Peyer's patch (tissue), 4 donors: Measurements from ENCODE around the gene STON2. TPM values are rescaled to one million over a fixed set of nuclear protein-coding genes. Genes with fewer than 3 reads are reported as not detected.
A peak's percentile ranks its signal among the peaks of the same experiment; 100 is the strongest.

ENCODE experiments used
- DNase-seq, 3 donors: peaks; one replicate each; pipeline ENCODE4 v3.0.0-alpha.2; 2017 to 2019
- H3K27ac ChIP-seq, 4 donors: fragments of 200-600 bp; sonication (generic); one replicate each; pipeline ENCODE4 v1.5.1; 2016 to 2019
- H3K27me3 ChIP-seq, 2 donors: fragments of 200-600 bp; sonication (generic); one replicate each; pipeline ENCODE4 v1.5.1; 2019
- H3K36me3 ChIP-seq, 3 donors: fragments of 200-600 bp; sonication (generic); one replicate each; pipeline ENCODE4 v1.5.1; 2016 to 2019
- H3K4me1 ChIP-seq, 4 donors: fragments of 200-600 bp; sonication (generic); one replicate each; pipeline ENCODE4 v1.5.1; 2016 to 2019
- H3K4me3 ChIP-seq, 4 donors: fragments of 200-600 bp; sonication (generic); 1 replicate in 3 of 4; 2 replicates in 1 of 4; pipeline ENCODE4 v1.5.1; 2016 to 2019; ENCODE audit warnings: mild to moderate bottlenecking in 1 of 4
- H3K9me3 ChIP-seq, 4 donors: fragments of 200-600 bp; sonication (generic); one replicate each; pipeline ENCODE4 v1.5.1; 2016 to 2019; ENCODE audit warnings: mild to moderate bottlenecking in 1 of 4
- CTCF ChIP-seq, 6 experiments: fragments of 450-650 bp in 4 of 6; fragments of 200-600 bp in 2 of 6; sonication (generic) in 1 of 6; IDR thresholded peaks; one replicate each; pipeline ENCODE4 v1.5.1; 2017 to 2019; ENCODE audit warnings: antibody characterized with exemption in 6 of 6, mild to moderate bottlenecking in 3 of 6, moderate library complexity in 1 of 6
- POLR2A ChIP-seq, 2 donors: fragments of 450-650 bp; IDR thresholded peaks; one replicate each; pipeline ENCODE4 v1.5.1; 2017; ENCODE audit warnings: antibody characterized with exemption in 2 of 2, mild to moderate bottlenecking in 2 of 2, moderate library complexity in 2 of 2
- total RNA-seq, 4 donors: library from RNA; depleted of rRNA; stranded (reverse); fragments of >200 nt; gene quantifications; one replicate each; pipeline ENCODE4 v1.1.0, GENCODE V29; 2016

The STON2 gene
- total RNA-seq, 4 donors from 2014 or later: 6.3 to 25.3 (median 13.9) TPM

DNA sequence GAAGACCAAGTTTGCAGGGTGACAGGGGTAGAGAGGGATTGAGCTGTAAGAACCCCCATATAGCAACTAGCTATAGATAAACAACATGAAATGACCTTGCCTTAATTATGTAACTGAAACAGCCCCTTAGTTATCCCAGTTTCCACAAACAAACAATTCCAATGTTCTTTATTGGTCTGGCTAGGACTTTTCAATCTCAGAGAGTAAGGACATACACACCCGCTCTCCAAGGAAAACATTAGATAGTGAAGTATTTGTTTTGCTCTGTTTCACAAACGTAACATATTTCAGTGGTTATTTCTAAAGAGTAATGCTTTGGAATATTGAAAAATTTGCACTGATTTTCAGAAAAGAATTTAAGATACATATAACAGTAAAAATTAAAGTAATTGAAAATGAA lies 127.8 kb downstream of the STON2 start:
- no peaks in the 10 kb centered on the region for H3K4me1 ChIP-seq
- DNase-seq: no peak
- no peak overlapping the region for H3K27ac ChIP-seq
- H3K4me3 ChIP-seq: no peak overlapping the region
- H3K27me3 ChIP-seq: no peaks in the 10 kb centered on the region
- no peak for TF ChIP-seq CTCF (IDR thresholded peaks at IDR 0.05)
- TF ChIP-seq POLR2A (IDR thresholded peaks at IDR 0.05): no peak
- H3K9me3 ChIP-seq: no peaks in the 10 kb centered on the region
- H3K36me3 ChIP-seq: no peaks in the 10 kb centered on the region

- H3K27me3 ChIP-seq: no peaks in the 10 kb centered on the region
- no peak overlapping the region for H3K4me3 ChIP-seq
- no peaks in the 10 kb centered on the region for H3K36me3 ChIP-seq
- no peaks in the 10 kb centered on the region for H3K4me1 ChIP-seq
- H3K9me3 ChIP-seq: no peaks in the 10 kb centered on the region
- no peak for DNase-seq
- TF ChIP-seq CTCF (IDR thresholded peaks at IDR 0.05) (no peak), POLR2A (IDR thresholded peaks at IDR 0.05) (no peak)
- H3K27ac ChIP-seq: no peak overlapping the region
Measured at GRCh38 chr14:81269979-81270375, 130.1 kb downstream of the STON2 start.

- Histone ChIP-seq H3K27me3 (no peaks in the 10 kb centered on the region), H3K36me3 (no peaks in the 10 kb centered on the region), H3K4me1 (no peaks in the 10 kb centered on the region), H3K4me3 (no peak overlapping the region), H3K27ac (no peak overlapping the region), H3K9me3 (no peaks in the 10 kb centered on the region)
- TF ChIP-seq POLR2A (IDR thresholded peaks at IDR 0.05): no peak
- TF ChIP-seq CTCF (IDR thresholded peaks at IDR 0.05): peak in 5 of 6 experiments; percentile 73 to 96 (median 93)
- DNase-seq: peak in 1 of 3 donors; percentile 53
Measured at GRCh38 chr14:81269100-81269978, 130.8 kb downstream of the STON2 start.

- Histone ChIP-seq H3K4me1 (no peaks in the 10 kb centered on the region), H3K9me3 (no peaks in the 10 kb centered on the region), H3K4me3 (no peak overlapping the region), H3K36me3 (no peaks in the 10 kb centered on the region), H3K27ac (no peak overlapping the region), H3K27me3 (no peaks in the 10 kb centered on the region)
- TF ChIP-seq POLR2A (IDR thresholded peaks at IDR 0.05) (no peak), CTCF (IDR thresholded peaks at IDR 0.05) (peak in 1 of 6 experiments; percentile 2)
- DNase-seq: no peak
Measured at GRCh38 chr14:81268016-81268416, 132.1 kb downstream of the STON2 start.

- Histone ChIP-seq H3K36me3 (no peaks in the 10 kb centered on the region), H3K27ac (no peak overlapping the region), H3K4me1 (no peaks in the 10 kb centered on the region), H3K27me3 (no peaks in the 10 kb centered on the region), H3K4me3 (no peak overlapping the region), H3K9me3 (no peaks in the 10 kb centered on the region)
- DNase-seq: no peak
- no peak for TF ChIP-seq POLR2A (IDR thresholded peaks at IDR 0.05)
- no peak for TF ChIP-seq CTCF (IDR thresholded peaks at IDR 0.05)
Measured at GRCh38 chr14:81265636-81266169, 134.4 kb downstream of the STON2 start.
